ENCODE results near the gene VWA1. TPM values are rescaled to one million over a fixed set of nuclear protein-coding genes. Genes with fewer than 3 reads are reported as not detected.

The VWA1 gene
- total and polyA plus RNA-seq, 4 donors = 18.3 to 81.3 (median 32.2) TPM

DNA sequence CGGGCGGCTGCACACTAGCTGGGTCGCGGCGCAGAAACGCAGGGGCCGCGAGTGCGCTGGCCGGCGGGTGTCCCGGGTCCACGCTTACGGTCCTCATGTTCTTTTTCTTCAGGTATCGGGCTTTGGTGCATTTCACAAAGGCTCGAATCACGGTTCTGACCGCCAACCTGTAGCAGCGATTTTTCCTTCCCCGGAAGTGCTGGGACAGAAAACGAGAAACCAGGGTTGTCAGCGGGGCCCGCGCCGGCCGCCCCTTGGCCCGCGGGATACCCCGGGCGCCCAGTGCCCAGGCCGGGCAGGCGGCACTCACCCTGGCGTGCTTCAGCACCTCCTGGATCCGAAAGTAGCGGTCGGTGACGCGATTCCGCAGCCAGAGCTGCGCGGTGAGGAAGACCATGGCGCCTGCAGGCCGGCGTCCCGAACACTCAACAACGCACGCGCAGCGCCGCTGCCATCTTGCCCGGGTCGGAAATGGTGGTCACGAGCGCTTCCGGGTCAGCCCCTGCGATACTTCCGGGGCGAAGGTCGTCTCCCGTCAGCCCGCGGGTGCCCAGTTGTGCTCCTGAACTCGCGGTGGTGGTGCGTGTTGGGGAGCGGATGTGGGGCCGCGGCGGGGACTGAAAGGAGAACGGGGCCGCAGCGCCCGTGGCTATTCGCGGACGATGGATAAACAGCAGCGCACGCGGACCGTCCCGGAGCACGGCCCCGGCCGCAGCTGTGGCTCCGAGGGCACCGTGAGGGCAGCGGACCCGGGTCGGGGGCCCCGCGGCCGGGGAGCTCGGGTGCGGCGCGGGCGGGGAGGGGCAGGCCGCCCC lies 28.5 kb upstream of the VWA1 start, which contains the start of gene MRPL20:
Gene MRPL20 (minus strand): TSS at position 473 of the 815 bp plus-strand sequence. CDS start 76 bp downstream, at position 397.
- peak within 1 kb of the TSS; percentile 47 to 99 for H3K9ac ChIP-seq (ENCODE audit: low read depth in 1 of 2, low read length in 2 of 2)
- peaks cover 5 to 47% (median 35%) of the 10 kb centered on the region in 4 donors for H3K4me1 ChIP-seq (ENCODE audit: control insufficient read depth in 4 of 4, insufficient read depth in 4 of 4, low read length in 3 of 4)
- H3K4me3 ChIP-seq (ENCODE audit: low read depth in 1 of 3, low read length in 3 of 3) = peak within 1 kb of the TSS; percentile 96 to 98 (median 98)
- no peaks in the 10 kb centered on the region for H3K27me3 ChIP-seq (ENCODE audit: control insufficient read depth in 4 of 4, insufficient read depth in 4 of 4, low read length in 3 of 4)
- H3K27ac ChIP-seq (ENCODE audit: low read depth in 1 of 2, low read length in 2 of 2) = peak within 1 kb of the TSS; percentile 70 to 90
- H3K36me3 ChIP-seq (ENCODE audit: control insufficient read depth in 4 of 4, insufficient read depth in 3 of 4, low read depth in 1 of 4, low read length in 3 of 4) = peaks cover 0 to 15% (median 9%) of the 10 kb centered on the region in 4 donors
- DNase-seq (ENCODE audit: low spot score) = peak; percentile 93
- under 1% methylated on average over 98 of the region's 98 CpGs for WGBS
- no peaks in the 10 kb centered on the region for H3K9me3 ChIP-seq (ENCODE audit: control insufficient read depth in 4 of 4, low read length in 3 of 4)
- TF ChIP-seq, protein P1, sequence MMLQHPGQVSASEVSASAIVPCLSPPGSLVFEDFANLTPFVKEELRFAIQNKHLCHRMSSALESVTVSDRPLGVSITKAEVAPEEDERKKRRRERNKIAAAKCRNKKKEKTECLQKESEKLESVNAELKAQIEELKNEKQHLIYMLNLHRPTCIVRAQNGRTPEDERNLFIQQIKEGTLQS (IDR thresholded peaks at IDR 0.05) = no peak
- no peak for TF ChIP-seq TAF1 (conservative IDR thresholded peaks at IDR 0.05)
- no peak for TF ChIP-seq EGR1 (IDR thresholded peaks at IDR 0.05; ENCODE audit: low read depth in 2 of 2)
- TF ChIP-seq RXRA (IDR thresholded peaks at IDR 0.05) = peak; percentile 45 to 71
- TF ChIP-seq YY1 (IDR thresholded peaks at IDR 0.05) = peak; percentile 99
- TF ChIP-seq, protein P2, sequence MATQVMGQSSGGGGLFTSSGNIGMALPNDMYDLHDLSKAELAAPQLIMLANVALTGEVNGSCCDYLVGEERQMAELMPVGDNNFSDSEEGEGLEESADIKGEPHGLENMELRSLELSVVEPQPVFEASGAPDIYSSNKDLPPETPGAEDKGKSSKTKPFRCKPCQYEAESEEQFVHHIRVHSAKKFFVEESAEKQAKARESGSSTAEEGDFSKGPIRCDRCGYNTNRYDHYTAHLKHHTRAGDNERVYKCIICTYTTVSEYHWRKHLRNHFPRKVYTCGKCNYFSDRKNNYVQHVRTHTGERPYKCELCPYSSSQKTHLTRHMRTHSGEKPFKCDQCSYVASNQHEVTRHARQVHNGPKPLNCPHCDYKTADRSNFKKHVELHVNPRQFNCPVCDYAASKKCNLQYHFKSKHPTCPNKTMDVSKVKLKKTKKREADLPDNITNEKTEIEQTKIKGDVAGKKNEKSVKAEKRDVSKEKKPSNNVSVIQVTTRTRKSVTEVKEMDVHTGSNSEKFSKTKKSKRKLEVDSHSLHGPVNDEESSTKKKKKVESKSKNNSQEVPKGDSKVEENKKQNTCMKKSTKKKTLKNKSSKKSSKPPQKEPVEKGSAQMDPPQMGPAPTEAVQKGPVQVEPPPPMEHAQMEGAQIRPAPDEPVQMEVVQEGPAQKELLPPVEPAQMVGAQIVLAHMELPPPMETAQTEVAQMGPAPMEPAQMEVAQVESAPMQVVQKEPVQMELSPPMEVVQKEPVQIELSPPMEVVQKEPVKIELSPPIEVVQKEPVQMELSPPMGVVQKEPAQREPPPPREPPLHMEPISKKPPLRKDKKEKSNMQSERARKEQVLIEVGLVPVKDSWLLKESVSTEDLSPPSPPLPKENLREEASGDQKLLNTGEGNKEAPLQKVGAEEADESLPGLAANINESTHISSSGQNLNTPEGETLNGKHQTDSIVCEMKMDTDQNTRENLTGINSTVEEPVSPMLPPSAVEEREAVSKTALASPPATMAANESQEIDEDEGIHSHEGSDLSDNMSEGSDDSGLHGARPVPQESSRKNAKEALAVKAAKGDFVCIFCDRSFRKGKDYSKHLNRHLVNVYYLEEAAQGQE (IDR thresholded peaks at IDR 0.05) = peak; percentile 39
- no peak for TF ChIP-seq FOXA1 (IDR thresholded peaks at IDR 0.05)
- TF ChIP-seq, protein P3, sequence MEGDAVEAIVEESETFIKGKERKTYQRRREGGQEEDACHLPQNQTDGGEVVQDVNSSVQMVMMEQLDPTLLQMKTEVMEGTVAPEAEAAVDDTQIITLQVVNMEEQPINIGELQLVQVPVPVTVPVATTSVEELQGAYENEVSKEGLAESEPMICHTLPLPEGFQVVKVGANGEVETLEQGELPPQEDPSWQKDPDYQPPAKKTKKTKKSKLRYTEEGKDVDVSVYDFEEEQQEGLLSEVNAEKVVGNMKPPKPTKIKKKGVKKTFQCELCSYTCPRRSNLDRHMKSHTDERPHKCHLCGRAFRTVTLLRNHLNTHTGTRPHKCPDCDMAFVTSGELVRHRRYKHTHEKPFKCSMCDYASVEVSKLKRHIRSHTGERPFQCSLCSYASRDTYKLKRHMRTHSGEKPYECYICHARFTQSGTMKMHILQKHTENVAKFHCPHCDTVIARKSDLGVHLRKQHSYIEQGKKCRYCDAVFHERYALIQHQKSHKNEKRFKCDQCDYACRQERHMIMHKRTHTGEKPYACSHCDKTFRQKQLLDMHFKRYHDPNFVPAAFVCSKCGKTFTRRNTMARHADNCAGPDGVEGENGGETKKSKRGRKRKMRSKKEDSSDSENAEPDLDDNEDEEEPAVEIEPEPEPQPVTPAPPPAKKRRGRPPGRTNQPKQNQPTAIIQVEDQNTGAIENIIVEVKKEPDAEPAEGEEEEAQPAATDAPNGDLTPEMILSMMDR (IDR thresholded peaks at IDR 0.05; ENCODE audit: low read depth, low read length, missing input control) = no peak
- peak; percentile 79 for TF ChIP-seq HNF4G (IDR thresholded peaks at IDR 0.05)
- TF ChIP-seq JUND (IDR thresholded peaks at IDR 0.05) = no peak
- TF ChIP-seq, protein P4, sequence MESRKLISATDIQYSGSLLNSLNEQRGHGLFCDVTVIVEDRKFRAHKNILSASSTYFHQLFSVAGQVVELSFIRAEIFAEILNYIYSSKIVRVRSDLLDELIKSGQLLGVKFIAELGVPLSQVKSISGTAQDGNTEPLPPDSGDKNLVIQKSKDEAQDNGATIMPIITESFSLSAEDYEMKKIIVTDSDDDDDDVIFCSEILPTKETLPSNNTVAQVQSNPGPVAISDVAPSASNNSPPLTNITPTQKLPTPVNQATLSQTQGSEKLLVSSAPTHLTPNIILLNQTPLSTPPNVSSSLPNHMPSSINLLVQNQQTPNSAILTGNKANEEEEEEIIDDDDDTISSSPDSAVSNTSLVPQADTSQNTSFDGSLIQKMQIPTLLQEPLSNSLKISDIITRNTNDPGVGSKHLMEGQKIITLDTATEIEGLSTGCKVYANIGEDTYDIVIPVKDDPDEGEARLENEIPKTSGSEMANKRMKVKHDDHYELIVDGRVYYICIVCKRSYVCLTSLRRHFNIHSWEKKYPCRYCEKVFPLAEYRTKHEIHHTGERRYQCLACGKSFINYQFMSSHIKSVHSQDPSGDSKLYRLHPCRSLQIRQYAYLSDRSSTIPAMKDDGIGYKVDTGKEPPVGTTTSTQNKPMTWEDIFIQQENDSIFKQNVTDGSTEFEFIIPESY (IDR thresholded peaks at IDR 0.05) = peak; percentile 26
- TF ChIP-seq, protein P5, sequence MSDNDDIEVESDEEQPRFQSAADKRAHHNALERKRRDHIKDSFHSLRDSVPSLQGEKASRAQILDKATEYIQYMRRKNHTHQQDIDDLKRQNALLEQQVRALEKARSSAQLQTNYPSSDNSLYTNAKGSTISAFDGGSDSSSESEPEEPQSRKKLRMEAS (IDR thresholded peaks at IDR 0.05) = peak; percentile 84
- TF ChIP-seq FOXA2 (IDR thresholded peaks at IDR 0.05) = no peak
- peak; percentile 95 for TF ChIP-seq NR2F2 (IDR thresholded peaks at IDR 0.05)
- peak; percentile 91 to 99 for TF ChIP-seq GABPA (IDR thresholded peaks at IDR 0.05 in 1 of 2, conservative IDR thresholded peaks at IDR 0.05 in 1 of 2)
- TF ChIP-seq RAD21 (IDR thresholded peaks at IDR 0.05) = peak; percentile 40 to 65
- TF ChIP-seq HNF4A (conservative IDR thresholded peaks at IDR 0.05) = peak; percentile 86 to 92
- peak; percentile 47 for TF ChIP-seq SP1 (IDR thresholded peaks at IDR 0.05)

All from liver (tissue), 9 donors.